Measurements from ENCODE around the gene NRN1L.

Gene NRN1L

DNA sequence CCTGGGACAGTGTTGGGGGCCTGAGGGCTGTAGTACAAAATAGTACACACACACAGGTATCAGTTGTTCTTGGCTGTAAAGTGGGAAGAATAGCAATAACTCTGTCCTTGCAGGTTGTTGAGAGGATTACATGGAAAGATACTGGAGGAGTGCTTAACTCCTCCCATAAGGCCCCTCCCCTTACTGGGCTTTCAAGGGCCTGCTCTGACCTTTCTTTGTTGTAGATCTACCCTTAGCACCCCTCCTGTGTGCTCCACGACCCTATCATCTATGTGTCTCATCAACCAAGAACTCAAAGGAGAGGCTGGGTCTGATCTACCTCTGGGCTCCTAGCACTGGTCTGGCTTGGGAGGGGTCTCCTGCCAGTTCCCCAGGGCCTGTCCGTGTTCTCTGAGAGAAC is 20.1 kb upstream of the NRN1L start:
- in situ Hi-C loops (cut with HindIII; ENCODE audit: low pct_ligation_motif_present, low sequenced_read_pairs) = no loop called here
- H3K27me3 ChIP-seq (replicated peaks) = no peaks in the 10 kb centered on the region
- TF ChIP-seq, protein P1, sequence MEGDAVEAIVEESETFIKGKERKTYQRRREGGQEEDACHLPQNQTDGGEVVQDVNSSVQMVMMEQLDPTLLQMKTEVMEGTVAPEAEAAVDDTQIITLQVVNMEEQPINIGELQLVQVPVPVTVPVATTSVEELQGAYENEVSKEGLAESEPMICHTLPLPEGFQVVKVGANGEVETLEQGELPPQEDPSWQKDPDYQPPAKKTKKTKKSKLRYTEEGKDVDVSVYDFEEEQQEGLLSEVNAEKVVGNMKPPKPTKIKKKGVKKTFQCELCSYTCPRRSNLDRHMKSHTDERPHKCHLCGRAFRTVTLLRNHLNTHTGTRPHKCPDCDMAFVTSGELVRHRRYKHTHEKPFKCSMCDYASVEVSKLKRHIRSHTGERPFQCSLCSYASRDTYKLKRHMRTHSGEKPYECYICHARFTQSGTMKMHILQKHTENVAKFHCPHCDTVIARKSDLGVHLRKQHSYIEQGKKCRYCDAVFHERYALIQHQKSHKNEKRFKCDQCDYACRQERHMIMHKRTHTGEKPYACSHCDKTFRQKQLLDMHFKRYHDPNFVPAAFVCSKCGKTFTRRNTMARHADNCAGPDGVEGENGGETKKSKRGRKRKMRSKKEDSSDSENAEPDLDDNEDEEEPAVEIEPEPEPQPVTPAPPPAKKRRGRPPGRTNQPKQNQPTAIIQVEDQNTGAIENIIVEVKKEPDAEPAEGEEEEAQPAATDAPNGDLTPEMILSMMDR (IDR thresholded peaks at IDR 0.05; ENCODE audit: low read depth, low read length, missing control alignments) = no peak
- H3K36me3 ChIP-seq (replicated peaks) = peaks cover 56% of the 10 kb centered on the region
- no peak for DNase-seq
- no peak overlapping the region for H3K27ac ChIP-seq
- no peak overlapping the region for H3K4me3 ChIP-seq (ENCODE audit: low read depth, low read length)

DNA sequence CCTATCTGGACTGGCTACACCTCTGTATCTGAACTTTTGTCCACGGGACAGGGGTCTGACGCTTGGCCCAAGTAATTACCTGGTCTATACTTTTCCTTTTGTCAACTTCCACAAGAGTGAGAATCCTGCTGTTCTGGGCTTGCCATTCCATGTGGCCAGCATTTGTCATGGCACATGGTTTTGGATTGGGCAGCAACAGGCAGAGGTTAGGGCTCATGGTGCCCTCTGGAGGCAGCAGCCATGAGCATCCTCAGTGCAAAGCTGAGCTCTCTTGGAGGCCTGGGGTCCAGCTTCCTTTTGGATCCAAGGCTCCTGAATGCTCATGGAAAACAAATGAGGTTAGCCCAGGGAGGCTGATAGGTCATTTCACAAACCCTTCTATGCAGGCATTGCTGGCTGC is 19.4 kb upstream of the NRN1L start:
- TF ChIP-seq, protein P1 (IDR thresholded peaks at IDR 0.05; ENCODE audit: low read depth, low read length, missing control alignments) = peak; percentile 63
- H3K4me3 ChIP-seq (ENCODE audit: low read depth, low read length) = no peak overlapping the region
- H3K27me3 ChIP-seq (replicated peaks) = no peaks in the 10 kb centered on the region
- in situ Hi-C loops (cut with HindIII; ENCODE audit: low pct_ligation_motif_present, low sequenced_read_pairs) = no loop called here
- H3K36me3 ChIP-seq (replicated peaks) = peaks cover 60% of the 10 kb centered on the region
- H3K27ac ChIP-seq = no peak overlapping the region
- DNase-seq = peak; percentile 18

DNA sequence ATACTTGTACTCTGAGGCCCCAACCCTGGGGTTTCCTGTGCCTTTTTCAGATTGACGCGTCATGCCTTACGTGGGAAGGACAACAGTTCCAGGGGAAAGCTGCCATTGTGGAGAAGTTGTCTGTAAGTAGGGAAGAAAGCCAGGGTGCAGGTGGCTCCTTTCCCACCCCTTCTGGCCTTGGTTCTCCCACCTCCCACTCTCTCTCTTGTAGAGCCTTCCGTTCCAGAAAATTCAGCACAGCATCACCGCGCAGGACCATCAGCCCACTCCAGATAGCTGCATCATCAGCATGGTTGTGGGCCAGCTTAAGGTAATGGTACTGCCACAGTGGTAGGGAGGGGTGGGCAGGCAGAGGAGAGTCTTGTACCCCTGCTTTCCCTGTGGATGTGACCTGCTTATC is 16.4 kb upstream of the NRN1L start:
- no peak overlapping the region for H3K27ac ChIP-seq
- in situ Hi-C loops (cut with HindIII; ENCODE audit: low pct_ligation_motif_present, low sequenced_read_pairs) = no loop called here
- TF ChIP-seq, protein P1 (IDR thresholded peaks at IDR 0.05; ENCODE audit: low read depth, low read length, missing control alignments) = no peak
- no peak overlapping the region for H3K4me3 ChIP-seq (ENCODE audit: low read depth, low read length)
- H3K36me3 ChIP-seq (replicated peaks) = peaks cover 70% of the 10 kb centered on the region
- no peak for DNase-seq
- H3K27me3 ChIP-seq (replicated peaks) = no peaks in the 10 kb centered on the region

DNA sequence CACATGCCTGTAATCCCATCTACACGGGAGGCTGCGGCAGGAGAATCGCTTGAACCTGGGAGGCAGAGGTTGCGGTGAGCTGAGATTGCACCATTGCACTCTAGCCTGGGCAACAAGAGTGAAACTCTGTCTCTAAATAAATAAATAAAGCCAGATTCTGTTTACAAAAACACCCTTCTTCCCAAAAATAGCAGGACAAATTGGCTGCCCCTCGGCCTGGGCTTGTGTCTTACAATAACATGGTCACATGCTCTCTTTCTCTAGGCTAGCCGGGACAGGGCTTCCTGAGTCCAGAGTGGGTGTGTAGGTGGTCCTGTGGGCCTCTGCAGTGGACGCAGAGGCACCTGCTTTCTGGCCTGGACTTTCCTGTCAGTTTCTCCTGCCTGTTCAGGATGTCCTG is 15.0 kb upstream of the NRN1L start:
- in situ Hi-C loops (cut with HindIII; ENCODE audit: low pct_ligation_motif_present, low sequenced_read_pairs) = no loop called here
- Histone ChIP-seq H3K27ac (no peak overlapping the region), H3K27me3 (replicated peaks) (no peaks in the 10 kb centered on the region), H3K4me3 (ENCODE audit: low read depth, low read length) (no peak overlapping the region), H3K36me3 (replicated peaks) (peaks cover 68% of the 10 kb centered on the region)
- no peak for DNase-seq
- TF ChIP-seq, protein P1 (IDR thresholded peaks at IDR 0.05; ENCODE audit: low read depth, low read length, missing control alignments) = no peak

DNA sequence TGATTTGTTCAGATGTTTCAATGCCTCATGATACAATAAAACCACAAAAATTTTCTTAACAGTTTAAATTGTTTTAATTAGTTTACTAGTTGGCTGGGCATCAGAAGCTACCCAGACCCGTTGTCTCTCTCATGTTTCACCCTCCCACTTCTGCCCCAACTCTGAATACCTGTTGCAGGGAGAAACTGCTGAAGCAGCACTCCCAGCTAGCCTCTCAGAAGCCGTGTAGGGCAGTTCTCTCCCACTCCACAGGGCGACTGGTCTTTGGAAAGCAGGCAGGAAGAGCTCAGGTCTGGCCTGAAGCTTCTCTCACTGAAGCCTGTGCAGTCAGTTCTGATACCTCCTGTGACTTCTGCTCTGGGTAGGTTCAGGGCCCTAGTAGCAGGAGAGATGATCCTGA is 13.4 kb upstream of the NRN1L start:
- no peak overlapping the region for H3K27ac ChIP-seq
- TF ChIP-seq, protein P1 (IDR thresholded peaks at IDR 0.05; ENCODE audit: low read depth, low read length, missing control alignments) = no peak
- peaks cover 59% of the 10 kb centered on the region for H3K36me3 ChIP-seq (replicated peaks)
- no peaks in the 10 kb centered on the region for H3K27me3 ChIP-seq (replicated peaks)
- DNase-seq = no peak
- H3K4me3 ChIP-seq (ENCODE audit: low read depth, low read length) = no peak overlapping the region
- in situ Hi-C loops (cut with HindIII; ENCODE audit: low pct_ligation_motif_present, low sequenced_read_pairs) = no loop called here

DNA sequence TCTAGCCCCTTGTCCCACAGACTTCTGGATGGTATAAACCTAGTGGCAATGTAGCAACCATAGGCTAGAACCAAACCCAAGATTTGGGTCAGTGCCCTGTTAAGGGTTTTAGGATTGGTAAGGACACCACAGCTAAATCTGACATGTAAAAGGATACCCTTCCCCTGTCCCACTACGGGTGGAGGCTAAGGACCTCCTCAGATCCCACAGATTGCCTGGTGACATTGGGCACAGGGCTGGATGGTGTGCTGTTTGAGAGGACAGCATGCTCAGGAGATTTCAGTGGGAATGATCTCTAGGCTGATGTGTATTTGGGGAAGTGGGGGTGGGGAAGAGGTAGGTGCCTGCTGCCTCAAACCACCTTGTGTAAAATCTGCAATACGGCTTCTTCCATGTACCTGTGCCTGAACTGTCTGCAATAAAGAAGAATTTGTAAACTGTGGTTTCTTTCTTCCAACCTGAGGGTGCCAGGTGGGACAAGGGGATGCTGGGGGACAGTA is 12.5 kb upstream of the NRN1L start:
- Histone ChIP-seq H3K27ac (no peak overlapping the region), H3K27me3 (replicated peaks) (no peaks in the 10 kb centered on the region), H3K4me3 (ENCODE audit: low read depth, low read length) (no peak overlapping the region), H3K36me3 (replicated peaks) (peaks cover 59% of the 10 kb centered on the region)
- TF ChIP-seq, protein P1 (IDR thresholded peaks at IDR 0.05; ENCODE audit: low read depth, low read length, missing control alignments) = no peak
- in situ Hi-C loops (cut with HindIII; ENCODE audit: low pct_ligation_motif_present, low sequenced_read_pairs) = no loop called here
- DNase-seq = no peak
